SU-DHL-6 (cell line): ENCODE measurements around the gene MAP3K15.

Source experiments
- CTCF ChIP-seq: fragments of 200-600 bp; sonication (generic); IDR thresholded peaks from one replicate; pipeline ENCODE4 v1.5.1; 2017; ENCODE audit warnings: antibody characterized with exemption, mild to moderate bottlenecking, low read length, moderate library complexity; ENCODE audit not compliant: insufficient read depth, poor library complexity, severe bottlenecking
- EZH2phosphoT487 ChIP-seq: fragments of 200-600 bp; sonication (generic), shearing (Covaris generic); conservative IDR thresholded peaks from 2 replicates; pipeline ENCODE4 v1.6.1; 2018; ENCODE audit warnings: mild to moderate bottlenecking, antibody characterized with exemption, low read length, moderate library complexity, mixed read lengths

- TF ChIP-seq CTCF (no peak), EZH2phosphoT487 (no peak)
Measured at GRCh38 chrX:19377799-19378198, 137.5 kb downstream of the MAP3K15 start.
